Immature natural killer cell (primary cell): Measurements from ENCODE around the gene GPR18. TPM values are rescaled to one million over a fixed set of nuclear protein-coding genes. Genes with fewer than 3 reads are reported as not detected.
"Not testable (repeated sequence)": the region's sequence is repeated elsewhere in the genome, so short reads cannot be mapped to it uniquely, and the experiment has no call there.

Experiments used
- DNase-seq, 3 donors: peaks; one replicate each; pipeline ENCODE4 v3.0.0; 2022; ENCODE audit warnings: mixed read lengths in 1 of 3
- H3K27ac Mint-ChIP-seq, 6 donors: one replicate each; pipeline ENCODE4 v1.8.0; 2020; ENCODE audit warnings: mixed read lengths in 6 of 6, mild to moderate bottlenecking in 5 of 6, inconsistent platforms in 4 of 6, moderate library complexity in 3 of 6
- H3K27me3 Mint-ChIP-seq, 3 donors: one replicate each; pipeline ENCODE4 v1.8.0; 2020 to 2021; ENCODE audit warnings: low read depth in 3 of 3, mild to moderate bottlenecking in 3 of 3, mixed read lengths in 3 of 3, moderate library complexity in 3 of 3, inconsistent platforms in 1 of 3
- H3K36me3 Mint-ChIP-seq, 3 donors: one replicate each; pipeline ENCODE4 v1.8.0; 2020; ENCODE audit warnings: mixed read lengths in 3 of 3, inconsistent platforms in 2 of 3, mild to moderate bottlenecking in 2 of 3
- H3K4me1 Mint-ChIP-seq, 2 donors: one replicate each; pipeline ENCODE4 v1.8.0; 2020; ENCODE audit warnings: inconsistent platforms in 2 of 2, mild to moderate bottlenecking in 2 of 2, mixed read lengths in 2 of 2, moderate library complexity in 1 of 2
- H3K4me3 Mint-ChIP-seq, 5 donors: one replicate each; pipeline ENCODE4 v1.8.0; 2020; ENCODE audit warnings: mild to moderate bottlenecking in 5 of 5, mixed read lengths in 5 of 5, inconsistent platforms in 3 of 5, moderate library complexity in 3 of 5
- H3K9me3 Mint-ChIP-seq, 6 donors: one replicate each; pipeline ENCODE4 v1.8.0; 2020; ENCODE audit warnings: mild to moderate bottlenecking in 6 of 6, mixed read lengths in 6 of 6, inconsistent platforms in 4 of 6, moderate library complexity in 3 of 6
- polyA plus RNA-seq, 3 donors: library from polyadenylated mRNA; unstranded; fragments of 300-500 nt; fragmentation: Illumina TruSeq; gene quantifications; one replicate each; pipeline ENCODE4 v1.2.3, GENCODE V29; 2021

GPR18 gene
- polyA plus RNA-seq, 3 donors from 2014 or later, result 10.1 to 30.0 (median 21.1) TPM

DNA sequence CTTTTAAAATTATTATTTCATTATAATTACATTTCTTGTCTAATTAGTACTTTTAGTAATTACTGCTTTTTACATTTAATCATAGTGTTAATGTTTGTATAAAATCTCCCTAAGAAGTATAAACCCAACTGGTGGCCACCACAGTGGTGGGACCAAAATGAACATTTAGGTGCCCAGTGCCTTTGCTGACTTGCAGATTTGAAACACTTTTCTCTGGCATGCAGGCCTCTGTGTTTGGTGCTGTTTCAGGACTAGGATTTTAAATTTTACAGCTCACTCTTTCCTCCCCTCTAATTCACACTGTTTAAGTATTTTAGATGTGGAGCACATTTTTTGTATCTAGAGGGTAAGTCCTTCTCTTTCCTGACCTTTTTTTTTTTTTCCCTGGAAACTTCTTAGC is 40.1 kb downstream of the GPR18 start:
- peak overlapping the region; percentile 69 to 87 (median 83) for H3K4me3 Mint-ChIP-seq
- DNase-seq, result no peak
- no peaks in the 10 kb centered on the region for H3K9me3 Mint-ChIP-seq
- H3K27ac Mint-ChIP-seq, result peak overlapping the region; percentile 93 to 96 (median 94)
- peaks cover 0 to 7% (median 6%) of the 10 kb centered on the region in 3 donors for H3K27me3 Mint-ChIP-seq
- H3K36me3 Mint-ChIP-seq, result peaks cover 0 to 3% (median 3%) of the 10 kb centered on the region in 3 donors
- peaks cover 86 to 93% of the 10 kb centered on the region in 2 donors for H3K4me1 Mint-ChIP-seq

DNA sequence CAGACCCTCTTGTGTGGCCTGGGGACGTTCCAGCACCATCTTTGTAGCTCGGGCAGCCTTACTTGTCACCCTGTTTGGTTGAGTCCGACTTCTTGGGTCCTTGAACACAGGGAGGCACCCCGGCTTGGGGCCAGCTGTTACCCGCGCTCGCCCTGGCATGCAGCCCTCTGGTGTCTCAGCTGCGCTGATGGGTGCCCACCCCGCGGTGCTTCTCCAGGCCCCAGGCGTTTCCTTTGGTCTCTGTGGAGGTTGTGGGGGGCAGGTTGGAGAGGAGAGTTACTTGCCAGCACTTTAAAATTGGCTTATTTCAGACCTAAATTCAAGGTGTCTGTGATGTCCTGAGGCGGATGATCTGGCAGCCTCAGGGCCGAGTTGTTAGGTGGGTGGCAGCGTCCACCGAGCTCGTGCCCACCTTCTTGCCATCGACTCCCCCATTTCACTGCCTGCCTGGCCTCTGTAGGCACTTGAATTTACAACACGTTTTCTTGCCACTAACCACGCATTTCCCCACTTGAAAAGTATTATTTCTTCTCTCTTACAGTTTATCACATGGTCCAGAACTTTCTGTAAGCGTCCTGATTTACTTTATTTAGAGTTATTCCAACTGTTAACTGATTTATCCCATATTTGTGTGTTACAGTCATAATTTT is 40.6 kb downstream of the GPR18 start:
- Mint-ChIP-seq H3K4me3 (peak overlapping the region; percentile 68 to 84 (median 80)), H3K27ac (peak overlapping the region; percentile 88 to 96 (median 94)), H3K9me3 (no peaks in the 10 kb centered on the region), H3K36me3 (peaks cover 0 to 3% (median 3%) of the 10 kb centered on the region in 3 donors), H3K27me3 (peaks cover 0 to 7% (median 6%) of the 10 kb centered on the region in 3 donors), H3K4me1 (peaks cover 81 to 90% of the 10 kb centered on the region in 2 donors)
- DNase-seq, result peak; percentile 54 to 60 (median 60)

DNA sequence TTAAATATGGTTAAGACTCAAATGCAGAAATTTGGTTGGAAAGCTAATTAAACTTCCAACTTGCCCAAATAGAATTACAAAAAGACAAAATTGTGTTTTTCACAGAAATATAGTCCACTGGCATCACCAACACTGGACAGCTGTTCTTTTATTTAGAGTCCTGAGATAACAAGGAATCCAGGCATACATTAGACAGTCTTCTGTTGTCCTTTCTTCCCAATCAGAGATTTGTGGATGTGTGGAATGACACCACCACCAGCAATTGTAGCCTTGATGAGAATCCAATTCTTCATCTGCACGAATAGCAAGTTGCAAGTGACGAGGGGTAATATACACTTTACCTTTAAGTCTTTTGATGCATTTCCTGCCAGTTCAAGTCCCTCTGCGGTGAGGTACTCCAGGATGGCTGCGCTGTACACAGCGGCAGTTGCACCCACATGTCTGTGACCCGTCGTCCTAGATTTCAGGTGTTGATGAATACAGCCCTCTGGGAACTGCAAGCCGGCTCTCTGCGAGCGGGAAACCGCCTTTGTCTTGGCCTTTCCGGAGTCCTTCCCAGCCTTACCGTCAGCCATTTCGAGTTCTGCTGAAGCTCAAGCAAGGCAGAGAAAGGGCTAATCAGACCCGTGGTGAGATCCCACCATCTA is 42.9 kb downstream of the GPR18 start:
- peak; percentile 69 to 75 (median 71) for DNase-seq
- Mint-ChIP-seq H3K36me3 (peaks cover 0 to 3% (median 3%) of the 10 kb centered on the region in 3 donors), H3K9me3 (no peaks in the 10 kb centered on the region), H3K4me1 (peaks cover 70 to 87% of the 10 kb centered on the region in 2 donors), H3K27ac (peak overlapping the region; percentile 93 to 96 (median 94)), H3K4me3 (peak overlapping the region; percentile 85 to 93 (median 89)), H3K27me3 (peaks cover 0 to 7% (median 6%) of the 10 kb centered on the region in 3 donors)

DNA sequence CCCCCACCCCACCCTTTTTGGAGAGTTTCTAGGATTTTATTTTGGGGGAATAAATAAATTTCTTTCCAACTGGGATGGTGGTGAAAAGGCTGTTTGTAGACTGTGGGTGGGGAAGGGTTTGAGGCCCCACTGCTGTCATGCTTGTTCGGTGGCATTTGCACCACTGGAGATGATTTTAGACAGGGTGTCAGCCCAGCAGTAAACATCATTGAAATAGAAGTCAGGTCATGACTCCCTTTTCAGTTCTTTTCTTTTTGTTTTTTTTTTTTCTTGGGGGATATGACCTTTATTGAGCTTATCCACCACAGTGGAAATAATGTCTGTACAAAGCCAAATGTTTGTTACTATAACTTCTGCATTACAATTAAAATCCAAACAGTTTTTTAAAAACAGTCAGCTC is 43.4 kb downstream of the GPR18 start:
- H3K27me3 Mint-ChIP-seq, result peaks cover 0 to 7% (median 6%) of the 10 kb centered on the region in 3 donors

DNA sequence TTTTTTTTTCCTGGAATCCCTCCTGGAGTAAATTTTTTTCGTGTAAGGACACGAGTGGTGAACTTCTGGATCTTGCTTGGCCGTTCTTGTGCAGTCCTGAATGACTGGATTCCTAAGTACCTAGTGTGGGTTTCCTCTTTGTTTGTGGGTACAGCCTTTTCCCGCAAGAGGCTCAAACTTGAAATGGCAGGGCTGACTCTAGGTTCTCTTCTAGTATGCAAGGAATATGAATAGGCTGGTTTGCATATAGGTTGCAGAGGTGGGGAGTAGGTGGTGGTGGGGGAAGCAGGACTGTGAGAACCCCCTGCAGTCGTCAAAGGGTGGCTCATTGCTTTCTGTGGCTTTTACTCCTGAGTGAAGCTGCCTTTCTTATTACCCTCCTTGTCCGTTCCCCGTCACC is 43.9 kb downstream of the GPR18 start:
- DNase-seq, result no peak
- H3K4me1 Mint-ChIP-seq, result peaks cover 68 to 80% of the 10 kb centered on the region in 2 donors
- H3K27me3 Mint-ChIP-seq, result peaks cover 0 to 7% (median 6%) of the 10 kb centered on the region in 3 donors
- H3K36me3 Mint-ChIP-seq, result peaks cover 0 to 3% (median 3%) of the 10 kb centered on the region in 3 donors
- H3K27ac Mint-ChIP-seq, result peak overlapping the region; percentile 93 to 96 (median 94)
- H3K4me3 Mint-ChIP-seq, result peak overlapping the region; percentile 1 to 90 (median 10)
- no peaks in the 10 kb centered on the region for H3K9me3 Mint-ChIP-seq

More for the DNA sequence above, 43.4 kb downstream of the GPR18 start:
- no peak for DNase-seq
- peak overlapping the region; percentile 85 to 93 (median 89) for H3K4me3 Mint-ChIP-seq
- H3K4me1 Mint-ChIP-seq, result peaks cover 69 to 81% of the 10 kb centered on the region in 2 donors
- no peaks in the 10 kb centered on the region for H3K9me3 Mint-ChIP-seq
- peak overlapping the region; percentile 93 to 96 (median 94) for H3K27ac Mint-ChIP-seq
- H3K36me3 Mint-ChIP-seq, result peaks cover 0 to 3% (median 3%) of the 10 kb centered on the region in 3 donors

DNA sequence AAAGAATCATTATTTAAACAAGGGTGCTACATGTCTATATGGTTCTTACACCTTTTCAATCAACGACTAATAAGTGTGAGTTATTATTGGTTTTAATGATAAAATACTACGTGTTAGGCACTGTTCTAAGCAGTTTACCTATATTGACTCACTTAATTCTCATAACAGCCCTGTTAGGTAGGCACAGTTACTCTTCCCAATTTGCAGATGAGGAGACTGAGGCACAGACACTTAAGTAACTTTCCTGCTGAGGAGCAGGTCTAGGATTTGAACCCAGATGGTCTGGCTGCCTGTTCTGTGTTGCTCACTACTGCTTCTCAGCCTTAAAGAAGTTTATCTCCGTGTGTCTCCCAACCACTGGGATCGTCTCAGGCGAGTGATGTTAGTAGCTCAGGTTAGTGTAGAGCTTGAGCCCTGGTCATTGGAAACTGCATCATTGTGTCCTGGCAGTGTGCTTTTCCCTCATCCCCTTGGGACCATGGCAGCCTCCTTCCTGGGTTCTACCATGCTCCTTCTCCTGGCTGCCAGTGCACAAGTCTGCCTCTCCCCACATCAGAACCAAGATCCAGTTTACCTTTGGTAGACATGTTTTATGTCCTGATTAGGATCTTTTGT is 46.7 kb downstream of the GPR18 start:
- peak overlapping the region in 4 of 6 donors; percentile 6 to 55 (median 32) for H3K27ac Mint-ChIP-seq
- no peak for DNase-seq
- H3K36me3 Mint-ChIP-seq, result peaks cover 3 to 8% (median 4%) of the 10 kb centered on the region in 3 donors
- no peaks in the 10 kb centered on the region for H3K9me3 Mint-ChIP-seq
- peaks cover 59 to 75% of the 10 kb centered on the region in 2 donors for H3K4me1 Mint-ChIP-seq
- H3K4me3 Mint-ChIP-seq, result no peak overlapping the region
- peaks cover 0 to 4% (median 2%) of the 10 kb centered on the region in 3 donors for H3K27me3 Mint-ChIP-seq

DNA sequence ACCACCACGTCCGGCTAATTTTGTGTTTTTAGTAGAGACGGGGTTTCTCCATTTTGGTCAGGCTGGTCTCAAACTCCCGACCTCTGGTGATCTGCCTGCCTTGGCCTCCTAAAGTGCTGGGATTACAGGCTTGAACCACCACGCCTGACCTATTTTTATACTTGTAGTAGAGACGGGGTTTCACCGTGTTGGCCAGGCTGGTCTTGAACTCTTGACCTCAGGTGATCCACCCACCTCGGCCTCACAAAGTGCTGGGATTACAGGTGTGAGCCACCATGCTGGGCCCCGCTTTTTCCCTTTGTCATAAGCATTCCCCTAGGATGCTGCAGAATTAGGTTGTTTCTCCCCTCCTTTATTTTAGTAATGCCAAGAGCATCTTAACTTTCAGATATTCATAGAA is 47.6 kb downstream of the GPR18 start:
- H3K27ac Mint-ChIP-seq, result peak overlapping the region in 3 of 6 donors; percentile 6 to 33 (median 12)
- not testable (repeated sequence) for H3K4me3 Mint-ChIP-seq, DNase-seq, H3K27me3 Mint-ChIP-seq, H3K36me3 Mint-ChIP-seq, H3K9me3 Mint-ChIP-seq
- peaks cover 61 to 75% of the 10 kb centered on the region in 2 donors for H3K4me1 Mint-ChIP-seq

DNA sequence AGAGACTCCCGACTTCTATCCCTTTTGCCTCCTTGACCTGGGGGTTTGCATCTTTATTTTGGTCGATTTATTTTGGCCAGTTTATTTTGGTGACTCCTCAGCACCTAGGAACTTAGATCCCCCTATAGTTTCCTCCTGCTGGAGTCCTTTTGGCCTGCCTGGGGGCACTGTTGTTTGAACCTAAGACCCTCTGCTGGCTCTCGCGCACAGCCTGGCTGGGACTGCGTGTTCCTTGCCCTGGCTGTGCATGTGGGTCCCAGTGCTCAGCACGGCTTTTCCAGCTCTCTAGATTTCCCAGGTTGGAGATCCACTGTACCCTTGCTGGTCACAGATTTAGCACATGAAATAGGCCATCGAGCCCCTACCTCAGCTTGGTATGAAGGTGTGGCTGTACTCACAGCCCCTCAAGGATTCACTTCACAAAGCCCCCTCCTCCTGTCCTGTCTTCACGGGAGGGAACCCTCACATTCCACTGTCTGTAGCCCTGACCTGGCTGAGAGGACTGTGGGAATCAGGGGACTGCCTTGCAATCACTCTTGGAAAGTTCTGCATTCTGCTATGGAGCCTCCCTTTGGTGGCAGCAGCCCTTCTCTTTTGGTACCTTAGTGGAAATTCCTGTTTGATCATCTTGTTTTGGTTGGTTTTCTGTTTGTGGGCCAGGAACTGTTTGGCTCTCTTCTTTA is 49.2 kb downstream of the GPR18 start:
- H3K27ac Mint-ChIP-seq, result peak overlapping the region; percentile 22 to 76 (median 66)
- H3K9me3 Mint-ChIP-seq, result no peaks in the 10 kb centered on the region
- peaks cover 5 to 9% (median 6%) of the 10 kb centered on the region in 3 donors for H3K27me3 Mint-ChIP-seq
- no peak overlapping the region for H3K4me3 Mint-ChIP-seq
- DNase-seq, result no peak
- H3K36me3 Mint-ChIP-seq, result peaks cover under 1 to 5% (median 4%) of the 10 kb centered on the region in 3 donors
- H3K4me1 Mint-ChIP-seq, result peaks cover 61 to 75% of the 10 kb centered on the region in 2 donors

DNA sequence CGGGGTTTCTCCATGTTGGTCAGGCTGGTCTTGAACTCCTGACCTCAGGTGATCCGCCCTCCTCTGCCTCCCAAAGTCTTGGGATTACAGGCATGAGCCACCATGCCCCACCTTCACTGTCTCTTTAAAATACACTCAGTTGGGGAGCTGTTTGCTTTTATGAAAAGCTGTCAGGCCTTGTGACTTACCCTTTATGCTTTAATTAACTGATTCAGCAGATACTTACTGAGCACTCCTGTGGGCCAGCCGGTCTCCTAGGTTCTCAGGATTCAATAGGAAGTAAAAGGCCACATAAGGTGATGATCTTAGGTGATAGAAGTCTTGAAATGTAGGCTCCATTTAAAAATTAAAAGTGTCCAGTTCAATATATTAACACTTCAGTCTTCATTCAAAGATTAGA is 50.0 kb downstream of the GPR18 start:
- H3K4me3 Mint-ChIP-seq, result no peak overlapping the region
- H3K36me3 Mint-ChIP-seq, result peaks cover 0 to 5% (median 4%) of the 10 kb centered on the region in 3 donors
- H3K27ac Mint-ChIP-seq, result peak overlapping the region in 2 of 6 donors; percentile 32 to 63

DNA sequence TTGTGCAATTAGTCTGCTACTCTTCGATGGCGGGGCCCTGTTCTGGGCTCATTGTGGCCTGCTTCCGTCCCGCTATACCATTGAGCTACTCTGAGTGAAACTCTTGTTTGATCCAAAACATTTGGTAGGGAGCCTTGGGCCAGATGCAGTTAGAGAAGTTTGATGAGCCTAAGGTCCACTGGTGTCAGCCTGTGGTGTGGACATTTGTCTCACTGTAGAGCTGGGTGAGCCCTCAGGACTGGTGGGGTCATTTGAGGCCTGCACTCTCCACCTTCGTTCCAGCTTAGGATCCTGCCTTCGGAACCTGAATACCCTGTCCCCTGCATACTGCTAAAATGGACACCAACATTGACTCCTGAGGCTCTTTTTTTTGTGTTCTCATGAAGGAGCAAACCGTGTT is 50.7 kb downstream of the GPR18 start:
- H3K36me3 Mint-ChIP-seq, result peaks cover 0 to 5% (median 4%) of the 10 kb centered on the region in 3 donors
- H3K9me3 Mint-ChIP-seq, result no peaks in the 10 kb centered on the region
- no peak for DNase-seq
- peaks cover 5 to 9% (median 6%) of the 10 kb centered on the region in 3 donors for H3K27me3 Mint-ChIP-seq
- H3K27ac Mint-ChIP-seq, result peak overlapping the region; percentile 4 to 84 (median 42)
- peaks cover 72 to 85% of the 10 kb centered on the region in 2 donors for H3K4me1 Mint-ChIP-seq
- no peak overlapping the region for H3K4me3 Mint-ChIP-seq

More for the DNA sequence above, 50.0 kb downstream of the GPR18 start:
- Mint-ChIP-seq H3K9me3 (no peaks in the 10 kb centered on the region), H3K27me3 (peaks cover 5 to 9% (median 6%) of the 10 kb centered on the region in 3 donors), H3K4me1 (peaks cover 67 to 82% of the 10 kb centered on the region in 2 donors)
- no peak for DNase-seq

DNA sequence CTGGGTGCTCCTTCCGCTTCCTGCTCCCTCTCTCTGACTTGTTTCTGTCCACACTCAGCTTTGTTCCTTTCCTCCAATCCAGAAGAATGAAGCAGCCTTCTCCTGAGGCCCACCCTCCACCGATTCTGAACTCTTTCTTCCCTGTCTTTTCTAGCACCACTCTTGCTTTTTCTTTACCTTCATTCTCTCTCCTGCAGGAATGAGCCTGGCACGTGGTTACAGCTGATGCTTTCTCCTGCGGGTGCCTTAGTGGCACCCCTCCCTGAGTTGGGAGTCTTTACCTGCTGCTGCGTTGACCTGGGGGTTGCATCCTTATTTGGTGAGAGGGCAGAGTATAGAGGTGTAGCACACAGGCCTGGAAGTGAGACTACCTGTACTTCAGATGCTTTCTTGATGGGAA is 51.3 kb downstream of the GPR18 start:
- DNase-seq, result no peak
- Mint-ChIP-seq H3K27me3 (peaks cover 5 to 11% (median 6%) of the 10 kb centered on the region in 3 donors), H3K4me3 (peak overlapping the region in 1 of 5 donors; percentile 44), H3K36me3 (peaks cover 0 to 5% (median 4%) of the 10 kb centered on the region in 3 donors), H3K4me1 (peaks cover 76 to 85% of the 10 kb centered on the region in 2 donors), H3K27ac (peak overlapping the region; percentile 32 to 84 (median 54)), H3K9me3 (no peaks in the 10 kb centered on the region)

DNA sequence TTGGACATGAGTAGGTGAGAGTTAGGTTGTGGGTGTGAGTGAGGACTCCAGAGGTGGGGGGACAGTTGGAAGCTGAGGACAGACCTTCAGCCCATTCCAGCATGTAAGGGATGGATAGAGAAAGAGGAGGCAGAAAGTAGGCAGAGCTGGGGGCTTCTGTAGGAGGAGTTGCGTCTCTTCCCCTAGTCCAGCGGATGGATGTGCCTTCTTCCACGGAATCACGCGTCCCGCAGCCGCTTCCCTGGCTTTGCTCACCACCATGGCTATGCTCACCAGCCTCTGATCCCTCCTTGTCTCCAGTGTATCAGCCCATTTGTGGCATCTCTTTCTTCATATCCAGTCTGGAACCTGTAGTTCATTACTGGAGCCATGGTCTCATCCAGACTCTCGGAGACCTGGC is 52.0 kb downstream of the GPR18 start:
- H3K27ac Mint-ChIP-seq, result peak overlapping the region in 5 of 6 donors; percentile 32 to 88 (median 82)
- peak overlapping the region in 1 of 5 donors; percentile 15 for H3K4me3 Mint-ChIP-seq
- H3K4me1 Mint-ChIP-seq, result peaks cover 75 to 85% of the 10 kb centered on the region in 2 donors
- DNase-seq, result no peak
- peaks cover 0 to 5% (median 4%) of the 10 kb centered on the region in 3 donors for H3K36me3 Mint-ChIP-seq
- no peaks in the 10 kb centered on the region for H3K9me3 Mint-ChIP-seq
- H3K27me3 Mint-ChIP-seq, result peaks cover 5 to 14% (median 6%) of the 10 kb centered on the region in 3 donors
